Stimulated activated CD4-positive, alpha-beta T cell treated with anti-CD3 and anti-CD28 coated beads, Interleukin-15, amount 100 ng/mL, for 48 hours (primary cell): Measurements from ENCODE around the gene EXOSC7.

Source experiments
- DNase-seq, 2 donors: peaks; one replicate each; pipeline ENCODE4 v3.0.0-alpha.2; 2020; ENCODE audit warnings: low read depth in 2 of 2

The EXOSC7 gene

GRCh38 chr3:44993471-44994205 lies 17.6 kb downstream of the EXOSC7 start:
- DNase-seq, result no peak

GRCh38 chr3:44995142-44995770 lies 19.2 kb downstream of the EXOSC7 start:
- no peak for DNase-seq

DNA sequence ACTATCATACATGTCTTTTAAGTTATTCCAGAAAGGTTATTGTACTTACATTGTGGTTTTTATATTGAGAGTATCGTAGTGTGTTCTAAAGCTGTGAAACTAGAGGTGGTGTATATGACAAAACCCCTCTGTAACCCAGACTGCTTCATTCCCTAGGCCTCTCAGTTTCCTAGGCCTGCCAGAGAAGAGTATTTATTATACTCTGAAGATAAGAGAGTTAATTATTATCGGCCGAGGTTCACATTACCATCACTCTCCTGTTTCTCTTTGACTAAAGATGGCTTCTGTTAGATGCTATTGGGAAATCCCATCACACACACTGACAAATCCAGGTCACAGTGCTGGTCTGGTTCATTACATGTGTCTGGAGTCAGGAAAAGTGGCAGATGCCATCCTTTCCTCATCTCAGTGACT lies 20.5 kb downstream of the EXOSC7 start:
- no peak for DNase-seq

GRCh38 chr3:44999782-45000181 lies 23.7 kb downstream of the EXOSC7 start:
- no peak for DNase-seq

GRCh38 chr3:45000823-45001222 lies 24.8 kb downstream of the EXOSC7 start:
- DNase-seq, result no peak

GRCh38 chr3:45001738-45002137 lies 25.7 kb downstream of the EXOSC7 start:
- no peak for DNase-seq

DNA sequence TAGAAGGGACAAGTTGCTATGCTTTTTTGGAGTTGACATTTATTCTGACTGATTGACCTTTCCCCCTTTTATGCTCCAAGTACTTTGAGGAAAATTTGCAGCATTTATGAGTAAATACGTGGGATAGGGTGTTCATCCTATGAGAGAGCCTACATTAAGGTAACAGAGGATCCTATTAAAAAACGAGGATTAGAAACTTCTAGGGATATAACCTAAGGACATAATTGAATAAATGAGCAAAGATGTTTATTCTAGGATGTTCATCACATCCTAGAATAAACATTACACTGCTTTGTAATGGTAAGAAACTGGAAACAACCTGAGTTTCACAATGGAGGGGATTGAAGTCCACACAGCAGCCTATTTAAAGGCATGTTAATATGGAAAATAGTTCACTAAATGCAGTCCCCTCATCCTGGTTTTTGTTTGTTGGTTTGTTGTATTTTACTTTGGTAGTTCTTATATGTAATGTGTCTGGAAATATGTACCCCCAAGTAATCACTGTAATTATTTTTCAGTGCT lies 26.2 kb downstream of the EXOSC7 start:
- no peak for DNase-seq

DNA sequence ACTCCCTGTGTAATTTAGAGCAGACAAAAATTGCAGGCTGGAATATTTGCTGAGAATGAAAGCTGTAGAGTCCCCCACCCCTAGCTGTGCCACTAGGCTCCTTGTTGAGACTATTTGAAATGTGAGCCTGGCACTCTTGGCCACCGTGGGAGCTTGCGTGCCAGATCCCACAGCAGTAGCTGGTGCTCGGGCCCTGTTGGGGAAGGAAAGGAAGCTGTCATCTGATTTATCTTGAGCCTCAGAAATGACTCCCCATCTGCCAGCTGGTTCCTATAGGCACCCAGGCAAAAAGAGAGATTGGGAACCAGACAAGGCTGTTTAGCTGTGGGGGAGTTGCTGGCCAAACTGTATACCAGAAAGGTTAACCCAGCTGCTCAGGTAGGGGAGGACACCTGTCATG lies 26.7 kb downstream of the EXOSC7 start:
- DNase-seq, result no peak

DNA sequence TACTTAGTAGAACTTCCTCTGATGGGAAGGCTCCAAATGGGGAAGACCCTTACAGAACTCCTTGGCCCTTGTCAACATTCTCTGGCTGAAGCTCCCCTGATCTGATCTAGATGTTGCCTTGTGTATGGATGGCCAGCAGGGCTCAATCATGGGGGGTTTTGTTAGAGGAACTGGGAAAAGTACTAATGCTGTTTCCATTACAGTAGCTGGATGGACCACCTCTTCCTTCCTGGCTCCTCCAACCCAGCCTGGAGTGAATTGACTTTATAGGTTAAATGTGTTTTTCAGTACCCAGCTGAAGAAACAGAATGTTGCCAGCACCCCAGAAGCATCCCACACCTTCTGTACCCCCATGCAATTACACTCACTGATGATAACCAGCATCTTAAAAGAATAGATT lies 27.4 kb downstream of the EXOSC7 start:
- DNase-seq, result no peak

DNA sequence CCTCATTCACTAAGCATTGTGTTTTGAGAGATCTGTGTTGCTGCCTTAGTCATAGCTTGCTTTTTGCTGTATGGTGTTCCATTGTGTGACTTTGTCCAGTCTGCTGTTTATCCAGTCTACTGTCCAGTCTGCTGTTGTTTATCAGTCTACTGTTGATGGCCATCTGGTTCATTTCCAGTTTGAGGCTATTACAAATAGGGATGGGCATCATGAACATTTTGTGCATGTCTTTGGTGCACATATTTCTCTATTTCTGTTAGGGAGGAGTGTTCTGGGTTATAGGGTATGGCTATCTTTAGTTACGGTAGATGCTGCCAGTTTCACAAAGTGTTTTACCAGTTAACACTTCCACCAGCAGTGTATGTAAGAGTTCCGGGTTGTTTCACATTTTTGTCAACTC lies 27.8 kb downstream of the EXOSC7 start:
- DNase-seq, result no peak

DNA sequence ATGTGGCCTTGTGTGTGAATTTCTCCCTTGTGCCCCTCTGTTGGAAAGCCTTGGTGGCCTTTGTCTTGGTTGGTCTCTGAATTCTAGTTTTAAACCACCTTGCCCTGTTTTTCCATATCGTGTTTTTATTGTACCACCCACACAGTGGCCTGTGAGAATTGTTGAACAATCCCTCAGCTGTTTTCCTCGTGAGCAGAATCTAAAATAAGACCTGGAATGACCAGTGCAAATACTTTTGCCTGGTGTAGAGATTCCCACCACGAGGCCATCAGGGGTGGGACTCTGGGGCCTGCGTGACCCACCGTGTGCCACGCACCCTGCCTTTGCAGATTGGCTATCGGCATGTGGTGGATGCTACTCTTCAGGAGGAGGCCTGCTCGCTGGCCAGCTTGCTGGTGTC lies 31.0 kb downstream of the EXOSC7 start:
- DNase-seq, result no peak

DNA sequence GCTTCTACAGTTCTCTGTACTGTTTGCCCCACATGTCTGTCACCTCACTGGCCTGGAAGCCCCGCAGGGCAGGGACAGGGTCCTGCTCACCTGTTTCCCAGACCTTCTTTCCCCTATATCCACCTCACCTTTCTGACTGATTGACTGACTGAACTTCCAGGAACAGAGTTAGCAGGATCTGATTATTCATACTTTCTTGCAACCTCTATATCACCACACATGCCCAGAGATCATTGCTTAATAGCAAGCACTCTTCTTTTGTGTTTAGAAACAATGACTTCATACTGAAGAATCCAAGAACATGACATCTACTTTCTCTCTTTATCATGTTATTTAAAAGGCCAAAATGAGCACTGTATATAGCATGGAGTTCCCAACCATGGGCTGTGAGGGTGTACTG lies 32.1 kb downstream of the EXOSC7 start:
- DNase-seq, result no peak

GRCh38 chr3:45009868-45010267 lies 33.8 kb downstream of the EXOSC7 start:
- DNase-seq, result no peak

GRCh38 chr3:45010811-45011333 lies 34.8 kb downstream of the EXOSC7 start:
- no peak for DNase-seq

- DNase-seq, result no peak
Measured at GRCh38 chr3:45011756-45012508, 35.9 kb downstream of the EXOSC7 start.

DNA sequence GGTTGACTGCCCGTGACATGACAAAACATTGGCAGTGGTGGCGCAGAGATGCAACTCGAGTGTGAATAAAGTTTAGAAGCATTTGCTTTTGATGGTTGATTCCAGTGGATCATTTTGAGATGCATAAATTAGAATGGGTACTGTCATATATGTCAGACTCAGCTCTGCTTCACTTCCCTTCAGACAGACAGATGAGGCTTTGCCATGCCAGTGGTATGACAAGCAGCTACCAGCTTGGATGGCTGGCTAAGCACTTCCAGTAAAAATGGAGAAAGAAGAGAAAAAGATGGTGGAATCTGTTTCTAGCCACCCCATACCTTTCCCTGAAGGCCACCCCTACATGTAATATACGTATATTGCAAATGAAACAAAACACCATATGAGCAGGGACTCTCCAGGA lies 36.5 kb downstream of the EXOSC7 start:
- DNase-seq, result no peak

GRCh38 chr3:45016916-45017315 lies 40.9 kb downstream of the EXOSC7 start:
- DNase-seq, result no peak

DNA sequence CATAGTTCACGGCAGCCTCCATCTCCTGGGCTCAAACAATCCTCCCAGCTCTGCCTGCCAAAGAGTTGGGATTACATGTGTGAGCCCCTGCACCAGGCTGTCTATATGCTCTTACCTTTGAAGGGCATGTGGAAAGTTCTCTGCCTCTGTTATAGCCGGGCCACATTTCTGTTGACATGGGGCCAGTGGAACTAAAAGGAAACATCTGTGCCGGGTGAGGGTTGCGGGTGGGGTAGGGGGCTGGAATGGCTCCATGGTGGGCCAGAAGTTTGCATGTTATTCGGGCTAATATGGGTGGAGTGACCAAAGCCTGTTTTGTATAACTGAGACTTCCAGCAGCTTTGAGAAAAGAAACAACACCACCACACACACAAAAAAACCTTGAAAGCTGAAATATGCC lies 41.8 kb downstream of the EXOSC7 start:
- no peak for DNase-seq

- DNase-seq, result no peak
Measured at GRCh38 chr3:45020534-45020933, 44.5 kb downstream of the EXOSC7 start.

- no peak for DNase-seq
Measured at GRCh38 chr3:45021524-45022297, 45.7 kb downstream of the EXOSC7 start.

DNA sequence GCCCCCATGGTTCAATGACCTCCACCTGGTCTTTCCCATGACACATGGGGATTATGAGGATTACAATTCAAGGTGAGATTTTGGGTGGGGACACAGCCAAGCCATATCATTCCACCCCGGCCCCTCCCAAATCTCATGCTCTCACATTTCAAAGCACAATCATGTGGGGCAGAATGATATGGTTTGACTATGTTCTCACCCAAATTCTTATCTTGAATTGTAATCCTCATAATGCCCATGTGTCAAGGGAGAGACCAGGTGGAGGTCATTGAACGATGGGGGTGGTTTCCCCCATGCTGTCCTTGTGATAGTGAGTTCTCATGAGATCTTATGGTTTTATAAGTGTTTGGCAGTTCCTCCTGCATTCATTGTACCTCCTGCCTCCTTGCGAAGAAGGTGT lies 47.6 kb downstream of the EXOSC7 start:
- DNase-seq, result no peak
